K562 (cell line): ENCODE data around the gene NUP210. TPM values are rescaled to one million over a fixed set of nuclear protein-coding genes. Genes with fewer than 3 reads are reported as not detected.

Source experiments
- ETV6 ChIP-seq, 3 experiments: fragments of 150-350 bp in 1 of 3; sonication (generic) in 1 of 3; formaldehyde crosslinking in 1 of 3; IDR thresholded peaks; 2 replicates each; pipeline versions ENCODE4 v1.6.1 to v1.8.0; 2014 to 2022; ENCODE audit warnings: borderline replicate concordance in 2 of 3, low read depth in 2 of 3, antibody characterized with exemption in 1 of 3, low read length in 1 of 3, mild to moderate bottlenecking in 1 of 3, missing genetic modification reagents in 1 of 3
- KLF1 ChIP-seq: fragments of 450-650 bp; IDR thresholded peaks from 2 replicates; pipeline ENCODE4 v1.6.1; 2016; ENCODE audit warnings: missing genetic modification characterization, missing compliant biosample characterization
- PHB ChIP-seq: fragments of 250-450 bp; sonication (Bioruptor Pico); IDR thresholded peaks from 2 replicates; pipeline ENCODE4 v1.5.0; 2021
- PHB2 ChIP-seq: fragments of 450-650 bp; IDR thresholded peaks from 2 replicates; pipeline ENCODE4 v1.6.1; 2017; ENCODE audit warnings: low read depth
- ZNF146 ChIP-seq: IDR thresholded peaks from one replicate; pipeline ENCODE4 v1.6.1; 2018; ENCODE audit warnings: missing compliant biosample characterization; ENCODE audit not compliant: unreplicated experiment
- ZNF778 ChIP-seq: fragments of 450-650 bp; formaldehyde crosslinking; IDR thresholded peaks from 2 replicates; pipeline ENCODE4 v1.4.0; 2020; ENCODE audit warnings: mild to moderate bottlenecking, moderate library complexity
- polyA plus RNA-seq, 8 experiments: library from polyadenylated mRNA; depleted of rRNA in 4 of 8; stranded (reverse) in 5 of 8; unstranded in 3 of 8; fragments of >200 nt; fragmentation: Nextera tagmentation in 2 of 8; fragmentation: Illumina TruSeq in 1 of 8; extraction: Ambion mirVana in 2 of 8; extraction: Trizol in 1 of 8; gene quantifications; 2 replicates each; pipeline versions ENCODE4 v1.2.1 to v1.2.3, GENCODE V29; 2011 to 2014; ENCODE audit warnings: inconsistent platforms in 1 of 8, missing spikeins in 1 of 8
- total RNA-seq, 7 experiments: library from RNA; depleted of rRNA in 6 of 7; stranded (reverse); fragments of >200 nt in 6 of 7; fragmentation: Illumina TruSeq in 2 of 7; extraction: Trizol in 2 of 7; gene quantifications; 2 replicates each; pipeline versions ENCODE4 v1.2.1 to v1.2.3, GENCODE V29; 2011 to 2021; ENCODE audit warnings: low replicate concordance in 1 of 7
- TF ChIP-seq, protein P1 (sequence below): fragments of 250-450 bp; sonication (Bioruptor Pico); IDR thresholded peaks from 2 replicates; pipeline ENCODE4 v1.5.0; 2021; ENCODE audit warnings: mild to moderate bottlenecking, moderate library complexity
- TF ChIP-seq, protein P2 (sequence below), 2 experiments: fragments of 450-650 bp in 1 of 2; sonication (generic) in 1 of 2; formaldehyde crosslinking in 1 of 2; IDR thresholded peaks in 1 of 2; conservative IDR thresholded peaks in 1 of 2; 2 replicates each; pipeline versions ENCODE4 v1.6.1 to v1.8.1; 2016 to 2023; ENCODE audit warnings: mild to moderate bottlenecking in 2 of 2, moderate library complexity in 2 of 2, inconsistent platforms in 1 of 2, missing genetic modification reagents in 1 of 2

NUP210 gene
- total and polyA plus RNA-seq, 9 of the 15 experiments (the other 6 are each of a cell fraction or from before 2014, with no cell fraction given): 1.2 to 138 (median 44.0) TPM

DNA sequence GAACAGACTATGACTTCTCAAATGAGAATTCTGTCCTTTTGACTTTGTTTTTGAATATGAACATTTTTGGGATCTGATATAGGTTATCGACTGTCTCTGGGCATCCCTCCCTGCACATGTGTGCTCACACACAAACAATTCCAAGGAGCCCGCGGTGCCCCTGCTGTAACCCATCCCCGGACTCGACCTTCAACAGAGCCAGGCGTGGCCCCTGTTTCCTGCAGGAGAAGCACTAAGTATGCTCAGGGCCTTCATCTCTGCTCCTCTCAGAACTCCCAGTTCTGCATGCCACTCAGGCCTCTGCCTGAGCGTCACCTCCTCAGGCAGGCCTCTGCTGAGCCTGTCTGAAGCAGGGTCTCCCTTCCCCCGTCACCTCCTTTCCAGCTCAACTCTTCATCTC is 57.6 kb downstream of the NUP210 start (continued):
- TF ChIP-seq ZNF146 (CRISPR knock-in tag) (no peak), KLF1 (no peak), ETV6 (IDR thresholded peaks at IDR 0.05; ENCODE audit: borderline replicate concordance in 1 of 2, low read depth in 2 of 2, low read length in 1 of 2) (no peak), ETV6 (CRISPR knock-in tag; IDR thresholded peaks at IDR 0.05; ENCODE audit: borderline replicate concordance) (no peak), ZNF778 (CRISPR knock-in tag) (no peak), PHB (CRISPR knock-in tag) (no peak), PHB2 (no peak)
- TF ChIP-seq, protein P1, sequence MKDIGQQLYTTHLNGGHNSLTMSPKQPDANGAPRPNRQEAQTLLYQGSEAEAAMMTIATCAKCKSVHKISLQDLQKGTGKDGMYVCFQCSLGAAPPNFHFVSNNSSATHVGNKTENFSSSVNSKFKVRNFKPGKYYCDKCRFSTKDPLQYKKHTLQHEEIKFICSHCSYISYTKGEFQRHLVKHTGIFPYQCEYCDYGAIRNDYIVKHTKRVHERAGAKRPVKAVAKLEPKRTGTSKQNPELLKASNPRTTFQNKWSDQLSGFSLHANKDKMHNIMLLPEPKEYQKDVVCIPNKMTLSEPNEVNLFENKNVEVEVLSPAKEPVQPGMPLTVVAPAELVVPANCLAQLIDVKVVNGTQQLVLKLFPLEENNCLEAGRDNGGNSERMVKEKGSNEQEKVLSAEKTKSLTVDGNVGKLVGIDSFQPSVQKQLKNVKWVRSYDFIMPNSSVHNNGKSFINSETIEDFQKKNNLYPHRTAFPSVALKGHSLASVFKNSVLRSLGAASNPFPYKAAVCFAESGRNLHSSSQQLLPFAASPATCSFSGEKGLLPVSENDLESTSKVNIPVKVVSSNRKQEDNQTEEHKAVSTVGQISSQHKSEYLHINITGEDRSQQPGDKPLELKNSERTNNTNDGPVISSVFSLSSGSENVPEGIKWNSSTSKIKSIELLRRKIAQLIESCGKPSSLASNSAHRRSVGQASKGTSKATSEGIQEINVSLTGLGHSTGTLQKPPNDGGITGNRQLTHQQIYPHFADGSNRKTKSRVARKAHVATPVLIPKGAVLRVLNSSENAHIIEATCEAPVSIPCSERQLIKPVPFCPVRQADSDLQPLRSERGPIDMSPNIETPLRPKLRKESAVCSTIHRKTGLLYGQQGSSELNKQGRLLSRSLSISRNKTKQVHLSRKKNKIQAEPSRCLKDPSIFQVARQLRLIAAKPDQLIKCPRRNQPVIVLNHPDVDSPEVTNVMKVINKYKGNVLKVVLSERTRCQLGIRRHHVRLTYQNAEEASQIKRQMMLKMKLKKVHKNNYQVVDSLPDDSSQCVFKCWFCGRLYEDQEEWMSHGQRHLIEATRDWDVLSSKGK: no peak
- TF ChIP-seq, protein P2, sequence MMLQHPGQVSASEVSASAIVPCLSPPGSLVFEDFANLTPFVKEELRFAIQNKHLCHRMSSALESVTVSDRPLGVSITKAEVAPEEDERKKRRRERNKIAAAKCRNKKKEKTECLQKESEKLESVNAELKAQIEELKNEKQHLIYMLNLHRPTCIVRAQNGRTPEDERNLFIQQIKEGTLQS (IDR thresholded peaks at IDR 0.05): no peak
- TF ChIP-seq, protein P2 (CRISPR knock-in tag; conservative IDR thresholded peaks at IDR 0.05): no peak
